Breast epithelium (tissue), 3 donors: ENCODE data around the gene CD79B.
"Not testable (repeated sequence)": the region's sequence is repeated elsewhere in the genome, so short reads cannot be mapped to it uniquely, and the experiment has no call there.

ENCODE experiments used
- CTCF ChIP-seq, 3 donors: fragments of 450-650 bp; IDR thresholded peaks; one replicate each; pipeline ENCODE4 v1.5.1; 2016 to 2017; ENCODE audit warnings: antibody characterized with exemption in 3 of 3, mild to moderate bottlenecking in 3 of 3, moderate library complexity in 3 of 3
- POLR2A ChIP-seq: fragments of 450-650 bp; IDR thresholded peaks from one replicate; pipeline ENCODE4 v1.6.1; 2016; ENCODE audit warnings: antibody characterized with exemption, mild to moderate bottlenecking, moderate library complexity
- POLR2AphosphoS5 ChIP-seq, 3 donors: sonication (generic); formaldehyde crosslinking; IDR thresholded peaks; one replicate each; pipeline ENCODE4 v1.6.1; 2017; ENCODE audit warnings: antibody characterized with exemption in 3 of 3

DNA sequence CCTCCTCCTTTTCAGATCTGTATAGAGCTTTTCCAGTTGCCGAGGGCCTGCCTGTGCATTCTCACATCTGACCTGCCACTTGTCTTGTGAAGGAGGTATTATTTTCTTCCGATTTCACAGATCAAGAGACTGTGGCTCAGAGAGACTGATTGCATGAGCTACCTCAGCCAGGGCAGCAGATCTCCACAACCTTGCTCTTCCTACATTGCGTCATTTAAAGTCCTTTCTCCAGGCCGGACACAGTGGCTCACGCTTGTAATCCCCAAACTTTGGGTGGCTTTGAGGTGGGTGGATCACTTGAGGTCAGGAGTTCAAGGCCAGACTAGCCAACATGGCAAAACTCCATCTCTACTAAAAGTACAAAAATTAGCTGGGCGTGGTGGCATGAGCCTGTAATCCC lies 12.1 kb downstream of the CD79B start:
- not testable (repeated sequence) for TF ChIP-seq CTCF (IDR thresholded peaks at IDR 0.05); POLR2AphosphoS5 (IDR thresholded peaks at IDR 0.05); POLR2A
